H1 (cell line): ENCODE results near the gene SPACA7. TPM values are rescaled to one million over a fixed set of nuclear protein-coding genes. Genes with fewer than 3 reads are reported as not detected.
A peak's percentile ranks its signal among the peaks of the same experiment; 100 is the strongest.

ENCODE experiments used
- CTCF ChIA-PET: fragments of 300-600 bp; sonication (Branson Sonifier 250); formaldehyde crosslinking; loops from one replicate; lab custom pipeline; 2021; ENCODE audit not compliant: partially characterized antibody; lab: Charles Lee
- POLR2A ChIA-PET: fragments of 300-600 bp; sonication (Branson Sonifier 250); formaldehyde crosslinking; loops from one replicate; lab custom pipeline; 2021; ENCODE audit warnings: inconsistent platforms; ENCODE audit not compliant: partially characterized antibody; lab: Charles Lee
- DNase-seq, 2 experiments: peaks; one replicate each; pipeline versions ENCODE4 v3.0.0 to v3.0.0-alpha.2; 2010 to 2022; ENCODE audit warnings: low spot score in 2 of 2, low read depth in 1 of 2, mixed read lengths in 1 of 2
- FAIRE-seq: peaks from 2 replicates; lab custom pipeline; 2011; peaks lifted over from hg19 to GRCh38; lab: Jason Lieb, UNC
- H2AFZ ChIP-seq: 2 replicates; pipeline ENCODE4 v1.8.1; 2012; ENCODE audit warnings: low read length, inconsistent platforms
- H2AK5ac ChIP-seq: 2 replicates; pipeline ENCODE4 v1.6.1; 2013; ENCODE audit warnings: low read depth, low read length
- H2BK120ac ChIP-seq: replicated peaks from 2 replicates; pipeline ENCODE3; 2013; ENCODE audit warnings: low read depth, low read length, inconsistent platforms
- H2BK12ac ChIP-seq: 2 replicates; pipeline ENCODE4 v1.6.1; 2013; ENCODE audit warnings: low read depth, low read length
- H2BK15ac ChIP-seq: 2 replicates; pipeline ENCODE4 v1.6.1; 2013; ENCODE audit warnings: low read length
- H2BK20ac ChIP-seq: 2 replicates; pipeline ENCODE4 v1.6.1; 2013; ENCODE audit warnings: low read length
- H2BK5ac ChIP-seq: 2 replicates; pipeline ENCODE4 v1.6.1; 2013; ENCODE audit warnings: low read depth, low read length
- H3K14ac ChIP-seq: 2 replicates; pipeline ENCODE4 v1.6.1; 2013; ENCODE audit warnings: inconsistent platforms; ENCODE audit not compliant: insufficient read length
- H3K18ac ChIP-seq: 2 replicates; pipeline ENCODE4 v1.6.1; 2013; ENCODE audit warnings: low read length; ENCODE audit errors: extremely low read depth
- H3K23ac ChIP-seq: 2 replicates; pipeline ENCODE4 v1.6.1; 2013; ENCODE audit warnings: inconsistent platforms; ENCODE audit not compliant: insufficient read length
- H3K23me2 ChIP-seq: 2 replicates; pipeline ENCODE4 v1.6.1; 2013; ENCODE audit warnings: low read depth, low read length
- H3K27ac ChIP-seq: 2 replicates; pipeline ENCODE4 v1.6.1; 2011; ENCODE audit warnings: low read depth, low read length, inconsistent platforms
- H3K27me3 ChIP-seq, 4 experiments: replicated peaks in 1 of 4; 1 replicate in 1 of 4; 2 replicates in 3 of 4; pipeline versions ENCODE4 v1.6.1 to v1.8.1; 2011 to 2013; ENCODE audit warnings: low read length in 3 of 4, mild to moderate bottlenecking in 3 of 4, inconsistent platforms in 2 of 4, mixed read lengths in 2 of 4, moderate library complexity in 1 of 4; ENCODE audit not compliant: control insufficient read depth in 3 of 4, insufficient read depth in 3 of 4; ENCODE audit errors: extremely low read depth in 1 of 4
- H3K36me3 ChIP-seq, 4 experiments: 2 replicates each; pipeline versions ENCODE4 v1.6.1 to v1.8.1; 2011 to 2013; ENCODE audit warnings: mild to moderate bottlenecking in 4 of 4, low read length in 3 of 4, moderate library complexity in 2 of 4, control low read depth in 1 of 4, inconsistent platforms in 1 of 4; ENCODE audit not compliant: insufficient read depth in 4 of 4, control insufficient read depth in 2 of 4
- H3K4ac ChIP-seq: replicated peaks from 2 replicates; pipeline ENCODE3; 2013; ENCODE audit warnings: low read length, low read depth, mixed read lengths, inconsistent platforms; ENCODE audit not compliant: insufficient read length
- H3K4me1 ChIP-seq, 4 experiments: replicated peaks in 1 of 4; 1 replicate in 1 of 4; 2 replicates in 3 of 4; pipeline versions ENCODE4 v1.6.1 to v1.8.1; 2011 to 2013; ENCODE audit warnings: low read length in 3 of 4, inconsistent platforms in 2 of 4, mixed read lengths in 1 of 4; ENCODE audit not compliant: insufficient read depth in 4 of 4, control insufficient read depth in 3 of 4
- H3K4me2 ChIP-seq, 2 experiments: 2 replicates each; pipeline versions ENCODE4 v1.6.1 to v1.8.1; 2011 to 2013; ENCODE audit warnings: low read depth in 2 of 2, low read length in 2 of 2, control low read depth in 1 of 2, inconsistent platforms in 1 of 2, mild to moderate bottlenecking in 1 of 2; ENCODE audit not compliant: insufficient read depth in 1 of 2
- H3K4me3 ChIP-seq, 4 experiments: fragments of 200-600, 300-600 bp in 1 of 4; sonication (generic), shearing (Covaris generic), sonication (Bioruptor Twin) in 1 of 4; 2 replicates each; pipeline versions ENCODE4 v1.5.1 to v1.8.1; 2011 to 2016; ENCODE audit warnings: low read length in 4 of 4, low read depth in 3 of 4, control low read depth in 2 of 4, inconsistent platforms in 2 of 4, mild to moderate bottlenecking in 2 of 4, mixed read lengths in 1 of 4, moderate library complexity in 1 of 4; ENCODE audit not compliant: insufficient read depth in 2 of 4; ENCODE audit errors: extremely low read depth in 1 of 4
- H3K56ac ChIP-seq: replicated peaks from 2 replicates; pipeline ENCODE3; 2013; ENCODE audit warnings: low read depth, mild to moderate bottlenecking, mixed read lengths, low read length, inconsistent platforms; ENCODE audit not compliant: insufficient read length
- H3K79me1 ChIP-seq: 2 replicates; pipeline ENCODE4 v1.6.1; 2013; ENCODE audit warnings: low read depth, low read length, control low read depth
- H3K79me2 ChIP-seq, 2 experiments: 2 replicates each; pipeline versions ENCODE4 v1.6.1 to v1.8.1; 2012 to 2013; ENCODE audit warnings: low read length in 2 of 2, mild to moderate bottlenecking in 2 of 2, inconsistent platforms in 1 of 2; ENCODE audit not compliant: insufficient read depth in 2 of 2, control insufficient read depth in 1 of 2
- H3K9ac ChIP-seq, 4 experiments: replicated peaks in 1 of 4; 1 replicate in 1 of 4; 2 replicates in 3 of 4; pipeline versions ENCODE4 v1.6.1 to v1.8.1; 2011 to 2013; ENCODE audit warnings: low read depth in 3 of 4, low read length in 3 of 4, control low read depth in 2 of 4, mild to moderate bottlenecking in 2 of 4, moderate library complexity in 2 of 4, inconsistent platforms in 1 of 4; ENCODE audit errors: extremely low read depth in 1 of 4
- H3K9me3 ChIP-seq, 2 experiments: 2 replicates each; pipeline versions ENCODE4 v1.6.1 to v1.8.1; 2012 to 2013; ENCODE audit warnings: mild to moderate bottlenecking in 2 of 2, moderate library complexity in 2 of 2, control low read depth in 1 of 2, inconsistent platforms in 1 of 2, low read depth in 1 of 2, low read length in 1 of 2, mixed read lengths in 1 of 2; ENCODE audit not compliant: insufficient read depth in 2 of 2
- H4K20me1 ChIP-seq, 2 experiments: replicated peaks in 1 of 2; 2 replicates each; pipeline versions ENCODE3 to v1.8.1; 2011 to 2013; ENCODE audit warnings: inconsistent platforms in 2 of 2, low read length in 2 of 2, mild to moderate bottlenecking in 1 of 2; ENCODE audit not compliant: insufficient read depth in 2 of 2, control insufficient read depth in 1 of 2
- H4K5ac ChIP-seq: 2 replicates; pipeline ENCODE4 v1.6.1; 2013; ENCODE audit warnings: low read length, low read depth, mixed read lengths, inconsistent platforms; ENCODE audit not compliant: insufficient read length
- H4K8ac ChIP-seq: 2 replicates; pipeline ENCODE4 v1.8.0; 2013; ENCODE audit warnings: mild to moderate bottlenecking, moderate library complexity, low read length, inconsistent platforms; ENCODE audit not compliant: insufficient read depth; ENCODE audit errors: extremely low read depth
- H4K91ac ChIP-seq: replicated peaks from 2 replicates; pipeline ENCODE3; 2013; ENCODE audit warnings: low read length, mixed read lengths, inconsistent platforms; ENCODE audit not compliant: insufficient read length
- BCL11A ChIP-seq, 2 experiments: IDR thresholded peaks; one replicate each; pipeline ENCODE4 v1.6.1; 2011; ENCODE audit warnings: low read depth in 2 of 2, low read length in 2 of 2, mild to moderate bottlenecking in 2 of 2
- CHD1 ChIP-seq: IDR thresholded peaks from 2 replicates; pipeline ENCODE4 v1.6.1; 2012; ENCODE audit warnings: low read depth, low read length, improper control_type of control experiment
- FOSL1 ChIP-seq: IDR thresholded peaks from 2 replicates; pipeline ENCODE4 v1.6.1; 2011; ENCODE audit warnings: mild to moderate bottlenecking, low read depth, low read length, moderate library complexity; ENCODE audit not compliant: insufficient read depth
- MAFK ChIP-seq: IDR thresholded peaks from 2 replicates; pipeline ENCODE4 v1.6.1; 2012; ENCODE audit warnings: low read depth, mild to moderate bottlenecking, improper control_type of control experiment, low read length
- NANOG ChIP-seq: IDR thresholded peaks from 2 replicates; pipeline ENCODE4 v1.6.1; 2011; ENCODE audit warnings: low read length, low read depth, mild to moderate bottlenecking, inconsistent platforms; ENCODE audit not compliant: insufficient read depth, poor library complexity, severe bottlenecking
- NRF1 ChIP-seq: IDR thresholded peaks from 2 replicates; pipeline ENCODE4 v1.6.1; 2011; ENCODE audit warnings: mild to moderate bottlenecking, low read depth, low read length, improper control_type of control experiment
- RAD21 ChIP-seq, 2 experiments: IDR thresholded peaks in 1 of 2; conservative IDR thresholded peaks in 1 of 2; 2 replicates each; pipeline ENCODE4 v1.6.1; 2011; ENCODE audit warnings: low read depth in 2 of 2, low read length in 2 of 2, improper control_type of control experiment in 1 of 2, inconsistent platforms in 1 of 2, mild to moderate bottlenecking in 1 of 2, moderate library complexity in 1 of 2
- RNF2 ChIP-seq: fragments of 200-900, 300-1000 bp; sonication (generic); IDR thresholded peaks from 2 replicates; pipeline ENCODE4 v1.7.1; 2016; ENCODE audit warnings: borderline replicate concordance, low read depth, mild to moderate bottlenecking, antibody characterized with exemption, low read length; ENCODE audit not compliant: poor library complexity, severe bottlenecking; ENCODE audit errors: missing control alignments
- SIN3A ChIP-seq, 2 experiments: IDR thresholded peaks in 1 of 2; conservative IDR thresholded peaks in 1 of 2; 2 replicates each; pipeline ENCODE4 v1.6.1; 2011 to 2012; ENCODE audit warnings: low read length in 2 of 2, improper control_type of control experiment in 1 of 2, low read depth in 1 of 2, mild to moderate bottlenecking in 1 of 2
- SP4 ChIP-seq: IDR thresholded peaks from 2 replicates; pipeline ENCODE4 v1.6.1; 2012; ENCODE audit warnings: low read length, inconsistent platforms
- SRF ChIP-seq: IDR thresholded peaks from 2 replicates; pipeline ENCODE4 v1.6.1; 2011; ENCODE audit warnings: mild to moderate bottlenecking, low read depth, low read length, moderate library complexity
- TCF12 ChIP-seq: IDR thresholded peaks from 2 replicates; pipeline ENCODE4 v1.6.1; 2011; ENCODE audit warnings: low read depth, mild to moderate bottlenecking, low read length
- WGBS, 2 experiments: shearing (Covaris generic) in 1 of 2; methylation state at CpG; one replicate each; pipeline versions ENCODE4 v1.1.6 to v1.1.7; 2013 to 2015; ENCODE audit warnings: low lambda C conversion rate in 2 of 2, mixed read lengths in 2 of 2, inconsistent platforms in 1 of 2, low coverage in 1 of 2, missing lambda C conversion rate in 1 of 2; ENCODE audit not compliant: insufficient replicate concordance in 2 of 2, insufficient coverage in 1 of 2, insufficient read length in 1 of 2; ENCODE audit errors: extremely low coverage in 1 of 2, missing lambda C conversion rate in 1 of 2; 5-methylcytosine and 5-hydroxymethylcytosine counted together
- polyA plus RNA-seq, 7 experiments: library from polyadenylated mRNA; depleted of rRNA in 3 of 7; stranded (reverse) in 5 of 7; unstranded in 2 of 7; fragments of >200 nt in 5 of 7; fragments of 200-250 nt in 2 of 7; gene quantifications; 1 replicate in 5 of 7; 2 replicates in 1 of 7; 4 replicates in 1 of 7; pipeline versions ENCODE4 v1.2.1 to v1.2.3, GENCODE V29; 2011 to 2013; ENCODE audit warnings: missing spikeins in 2 of 7, mixed read lengths in 2 of 7
- total RNA-seq: library from RNA; stranded (reverse); fragmentation: NEBNext Ultra II Directional; extraction: Animal tissue kit (Norgen Biotek cat#: 25700); gene quantifications from 2 replicates; pipeline ENCODE4 v1.2.1, GENCODE V29; 2021

Gene SPACA7
- total and polyA plus RNA-seq, 2 of the 8 experiments (the other 6 are each of a cell fraction or from before 2014, with no cell fraction given) = not detected

- Histone ChIP-seq H3K4me1 (peaks cover 0 to 8% (median 4%) of the 10 kb centered on the region in 4 experiments; a peak in 5 of 7 replicates), H3K27ac (no peak overlapping the region), H3K9ac (no peak overlapping the region), H2BK15ac (no peak overlapping the region), H3K4ac (no peak overlapping the region), H3K27me3 (no peaks in the 10 kb centered on the region), H3K79me1 (no peaks in the 10 kb centered on the region), H4K8ac (no peak overlapping the region; the same call in 1 of the 2 replicates), H2AFZ (no peak overlapping the region), H3K23ac (no peak overlapping the region), H2AK5ac (no peak overlapping the region), H3K79me2 (no peaks in the 10 kb centered on the region), H4K20me1 (no peaks in the 10 kb centered on the region), H2BK20ac (no peak overlapping the region), H2BK120ac (no peak overlapping the region), H2BK12ac (no peak overlapping the region), H3K23me2 (no peaks in the 10 kb centered on the region; the same call in 1 of the 2 replicates), H3K18ac (no peak overlapping the region), H3K14ac (no peak overlapping the region), H2BK5ac (no peak overlapping the region; the same call in 1 of the 2 replicates), H3K36me3 (no peaks in the 10 kb centered on the region), H3K4me2 (no peak overlapping the region), H3K4me3 (no peak overlapping the region), H3K56ac (no peak overlapping the region), H4K91ac (no peak overlapping the region), H4K5ac (no peak overlapping the region), H3K9me3 (peaks cover 0 to 4% of the 10 kb centered on the region in 2 experiments; a peak in 2 of 4 replicates)
- DNase-seq (no peak), FAIRE-seq (no peak)
- 77% methylated on average over 9 of the region's 12 CpGs; no CpG with 5 or more reads in 1 of the 2 experiments for WGBS, 2 experiments
- ChIA-PET POLR2A (no interaction called here), CTCF (interaction anchor here (0.7 to 2.4 kb wide), 6 partner anchors 11 to 1770 kb away, joined by 3 to 12 read pairs (median 4); no protein-coding TSS in a partner anchor)
- TF ChIP-seq RNF2 = no peak
- TF ChIP-seq MAFK = no peak
- no peak for TF ChIP-seq NRF1
- peak; percentile 23 to 51; a peak in 3 of 4 replicates for TF ChIP-seq RAD21 (IDR thresholded peaks at IDR 0.05 in 1 of 2, conservative IDR thresholded peaks at IDR 0.05 in 1 of 2; ENCODE audit: low read depth in 2 of 2, low read length in 2 of 2)
- no peak for TF ChIP-seq BCL11A (IDR thresholded peaks at IDR 0.05; ENCODE audit: low read depth in 2 of 2, low read length in 2 of 2)
- TF ChIP-seq SP4 = no peak
- no peak for TF ChIP-seq TCF12
- TF ChIP-seq SIN3A (conservative IDR thresholded peaks at IDR 0.05 in 1 of 2, IDR thresholded peaks at IDR 0.05 in 1 of 2; ENCODE audit: low read depth in 1 of 2, low read length in 2 of 2) = no peak
- TF ChIP-seq SRF = no peak
- no peak for TF ChIP-seq FOSL1
- no peak for TF ChIP-seq NANOG
- TF ChIP-seq CHD1 = no peak
Measured at GRCh38 chr13:112363867-112364528, 12.2 kb upstream of the SPACA7 start.
